SJSA1 (cell line): Measurements from ENCODE around the gene KDM5B. TPM values are rescaled to one million over a fixed set of nuclear protein-coding genes. Genes with fewer than 3 reads are reported as not detected.
"Not testable (repeated sequence)": the region's sequence is repeated elsewhere in the genome, so short reads cannot be mapped to it uniquely, and the experiment has no call there.

Experiments used
- DNase-seq, 2 experiments: peaks; one replicate each; pipeline ENCODE4 v3.0.0-alpha.2; 2015 to 2020; ENCODE audit warnings: low spot score in 2 of 2, low read depth in 1 of 2
- H3K27ac ChIP-seq: fragments of 250-450 bp; sonication (Bioruptor Pico); 2 replicates; pipeline ENCODE4 v1.5.1; 2020; ENCODE audit warnings: mild to moderate bottlenecking, moderate library complexity
- H3K27me3 ChIP-seq: fragments of 250-450 bp; sonication (Bioruptor Pico); replicated peaks from 2 replicates; pipeline ENCODE4 v1.5.1; 2020; ENCODE audit warnings: mild to moderate bottlenecking, moderate library complexity
- H3K36me3 ChIP-seq: fragments of 250-450 bp; sonication (Bioruptor Pico); 2 replicates; pipeline ENCODE4 v1.5.1; 2020; ENCODE audit warnings: mild to moderate bottlenecking
- H3K4me1 ChIP-seq: fragments of 250-450 bp; sonication (Bioruptor Pico); replicated peaks from 2 replicates; pipeline ENCODE4 v1.6.1; 2021; ENCODE audit warnings: mild to moderate bottlenecking
- H3K4me3 ChIP-seq: fragments of 250-450 bp; sonication (Bioruptor Pico); 2 replicates; pipeline ENCODE4 v1.5.1; 2020; ENCODE audit warnings: mild to moderate bottlenecking
- H3K9me3 ChIP-seq: fragments of 250-450 bp; sonication (Bioruptor Pico); replicated peaks from 2 replicates; pipeline ENCODE4 v1.5.1; 2020; ENCODE audit warnings: mild to moderate bottlenecking
- total RNA-seq: library from RNA; depleted of rRNA; stranded (reverse); fragments of >200 nt; shearing (Covaris generic); gene quantifications from 2 replicates; pipeline ENCODE4 v1.2.3, GENCODE V29; 2014

KDM5B gene
- total RNA-seq, 1 experiment from 2014 or later, result 34.2 TPM

GRCh38 chr1:202742496-202742895, 65.7 kb downstream of the KDM5B start:
- Histone ChIP-seq H3K4me3 (no peak overlapping the region), H3K9me3 (no peaks in the 10 kb centered on the region), H3K27ac (no peak overlapping the region), H3K36me3 (peaks cover 78% of the 10 kb centered on the region), H3K4me1 (no peaks in the 10 kb centered on the region), H3K27me3 (no peaks in the 10 kb centered on the region)
- DNase-seq, result no peak

- DNase-seq, result no peak
- no peaks in the 10 kb centered on the region for H3K9me3 ChIP-seq
- no peaks in the 10 kb centered on the region for H3K27me3 ChIP-seq
- H3K4me3 ChIP-seq, result no peak overlapping the region
- H3K36me3 ChIP-seq, result peaks cover 90% of the 10 kb centered on the region
- no peak overlapping the region for H3K27ac ChIP-seq
- no peaks in the 10 kb centered on the region for H3K4me1 ChIP-seq
Observed at GRCh38 chr1:202733251-202733650, 75.0 kb downstream of the KDM5B start.

DNA sequence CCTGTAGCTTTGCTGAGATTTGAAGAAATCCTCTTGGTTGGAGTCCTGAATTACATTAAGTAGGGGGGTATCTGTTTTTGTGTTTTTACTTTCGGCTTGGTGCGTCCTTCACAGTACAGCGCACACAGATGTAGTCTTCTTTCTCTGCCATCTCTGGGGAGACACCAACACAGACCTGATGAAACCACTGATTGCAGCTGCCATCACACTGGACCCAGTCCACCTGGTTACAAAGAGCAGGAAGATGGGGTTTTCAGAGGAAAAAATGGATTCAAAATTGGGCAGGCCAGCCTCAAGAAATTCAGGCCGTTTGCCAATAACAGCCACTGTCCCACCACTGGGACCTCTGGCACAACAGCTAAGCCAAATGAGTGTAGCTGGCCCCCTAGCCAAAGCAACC, 79.3 kb downstream of the KDM5B start:
- H3K27ac ChIP-seq, result no peak overlapping the region
- H3K4me1 ChIP-seq, result no peaks in the 10 kb centered on the region
- DNase-seq, result no peak
- H3K9me3 ChIP-seq, result no peaks in the 10 kb centered on the region
- no peak overlapping the region for H3K4me3 ChIP-seq
- peaks cover 68% of the 10 kb centered on the region for H3K36me3 ChIP-seq
- no peaks in the 10 kb centered on the region for H3K27me3 ChIP-seq

DNA sequence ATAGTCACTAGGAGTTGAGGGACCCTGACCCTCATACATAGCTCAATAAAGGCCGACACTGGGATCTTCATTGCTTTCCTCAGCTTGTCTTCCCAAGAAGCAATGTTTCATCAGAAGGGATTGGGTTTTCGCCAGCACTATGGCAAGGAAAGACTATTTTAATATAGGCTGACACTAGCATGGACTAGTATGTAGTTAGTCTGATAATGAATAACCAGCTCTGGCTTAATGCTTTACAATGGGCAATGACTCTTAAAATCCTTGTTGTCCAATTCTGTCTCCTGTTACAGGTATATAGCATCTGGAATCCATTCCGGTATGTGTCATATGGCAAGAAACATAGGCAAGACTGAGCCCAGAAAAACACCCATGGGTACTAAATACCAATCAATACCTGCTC, 82.7 kb downstream of the KDM5B start:
- peaks cover 34% of the 10 kb centered on the region for H3K36me3 ChIP-seq
- DNase-seq, result no peak
- no peaks in the 10 kb centered on the region for H3K4me1 ChIP-seq
- H3K27ac ChIP-seq, result no peak overlapping the region
- no peaks in the 10 kb centered on the region for H3K9me3 ChIP-seq
- no peak overlapping the region for H3K4me3 ChIP-seq
- H3K27me3 ChIP-seq, result no peaks in the 10 kb centered on the region

GRCh38 chr1:202723708-202724107, 84.5 kb downstream of the KDM5B start:
- H3K4me1 ChIP-seq, result no peaks in the 10 kb centered on the region
- H3K4me3 ChIP-seq, result no peak overlapping the region
- peaks cover 16% of the 10 kb centered on the region for H3K36me3 ChIP-seq
- no peak overlapping the region for H3K27ac ChIP-seq
- DNase-seq, result no peak
- H3K27me3 ChIP-seq, result no peaks in the 10 kb centered on the region
- no peaks in the 10 kb centered on the region for H3K9me3 ChIP-seq

DNA sequence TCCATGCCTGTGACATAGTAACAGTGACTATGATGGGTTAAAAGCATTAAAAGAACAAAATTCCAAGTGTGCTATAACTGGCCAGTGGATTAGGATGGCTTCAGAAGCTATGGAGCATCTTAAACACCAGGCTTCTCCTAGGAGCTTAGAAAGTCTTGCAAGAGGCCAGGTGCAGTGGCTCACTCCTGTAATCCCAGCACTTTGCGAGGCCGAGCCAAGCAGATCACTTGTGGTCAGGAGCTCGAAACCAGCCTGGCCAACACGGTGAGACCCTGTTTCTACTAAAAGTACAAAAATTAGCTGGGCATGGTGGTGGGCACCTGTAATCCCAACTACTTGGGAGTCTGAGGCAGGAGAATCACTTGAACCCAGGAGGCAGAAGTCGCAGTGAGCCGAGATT, 85.2 kb downstream of the KDM5B start:
- not testable (repeated sequence) for H3K27me3 ChIP-seq, DNase-seq, H3K9me3 ChIP-seq, H3K4me1 ChIP-seq, H3K4me3 ChIP-seq, H3K27ac ChIP-seq
- H3K36me3 ChIP-seq, result peaks cover 12% of the 10 kb centered on the region

GRCh38 chr1:202716654-202717053, 91.6 kb downstream of the KDM5B start:
- Histone ChIP-seq H3K9me3 (no peaks in the 10 kb centered on the region), H3K36me3 (no peaks in the 10 kb centered on the region), H3K27ac (no peak overlapping the region), H3K27me3 (peaks cover 8% of the 10 kb centered on the region; the same call in 1 of the 2 replicates), H3K4me3 (no peak overlapping the region), H3K4me1 (peaks cover 6% of the 10 kb centered on the region; the same call in 1 of the 2 replicates)
- DNase-seq, result no peak

- H3K36me3 ChIP-seq, DNase-seq, H3K9me3 ChIP-seq, H3K4me3 ChIP-seq, H3K27ac ChIP-seq: not testable (repeated sequence)
- H3K4me1 ChIP-seq, result peaks cover 16% of the 10 kb centered on the region
- H3K27me3 ChIP-seq, result peaks cover 31% of the 10 kb centered on the region
Observed at GRCh38 chr1:202714202-202714601, 94.0 kb downstream of the KDM5B start.

GRCh38 chr1:202713110-202713509, 95.1 kb downstream of the KDM5B start:
- peak in 1 of 2 experiments; percentile 48 for DNase-seq
- H3K27me3 ChIP-seq, result peaks cover 39% of the 10 kb centered on the region

DNA sequence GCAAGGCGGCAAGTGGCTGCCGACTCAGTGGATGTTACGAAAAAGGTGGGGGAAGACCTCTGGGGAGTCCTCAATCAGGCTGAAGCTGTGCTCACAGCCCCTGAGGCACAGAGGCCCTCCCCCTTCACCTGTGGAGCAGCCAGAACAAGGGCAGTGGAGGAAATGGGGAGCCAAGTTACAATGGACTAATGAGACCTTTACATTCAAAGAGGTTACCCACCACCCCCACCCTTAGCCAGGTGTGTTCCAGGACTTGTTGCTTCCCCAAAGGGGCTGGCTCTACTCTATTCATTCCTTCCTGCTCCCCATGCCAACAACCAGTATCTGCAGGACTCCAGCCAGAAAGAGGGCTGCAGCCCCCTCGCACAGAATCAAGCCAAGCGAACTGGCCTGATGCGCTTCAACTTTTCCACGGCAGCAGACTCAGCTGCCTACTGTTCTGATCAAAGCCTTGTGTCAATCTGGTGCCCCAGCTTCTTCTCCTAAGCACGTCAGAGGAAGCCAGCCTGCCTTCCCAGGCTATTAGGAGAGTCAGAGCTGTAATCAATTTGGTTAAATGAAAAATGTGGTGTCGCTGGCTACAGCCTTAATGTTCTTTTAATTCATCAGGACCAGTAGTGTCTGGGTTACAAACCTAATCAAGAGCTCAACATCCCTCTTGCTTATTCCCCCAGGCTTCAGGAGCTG, 96.1 kb downstream of the KDM5B start:
- Histone ChIP-seq H3K9me3 (no peaks in the 10 kb centered on the region), H3K4me3 (no peak overlapping the region), H3K27ac (no peak overlapping the region), H3K36me3 (no peaks in the 10 kb centered on the region), H3K4me1 (peaks cover 16% of the 10 kb centered on the region), H3K27me3 (peaks cover 44% of the 10 kb centered on the region)
- no peak for DNase-seq

More at GRCh38 chr1:202713110-202713509, 95.1 kb downstream of the KDM5B start:
- H3K27ac ChIP-seq, result no peak overlapping the region
- peaks cover 16% of the 10 kb centered on the region for H3K4me1 ChIP-seq
- H3K4me3 ChIP-seq, result no peak overlapping the region
- H3K36me3 ChIP-seq, result no peaks in the 10 kb centered on the region
- no peaks in the 10 kb centered on the region for H3K9me3 ChIP-seq

GRCh38 chr1:202710070-202711045, 97.9 kb downstream of the KDM5B start, which contains the start of gene SYT2:
TSS of gene SYT2 (minus strand) at chr1:202710454. CDS start at chr1:202605772, 104,682 bp downstream.
- peak in 1 of 2 experiments; percentile 42 for DNase-seq
- Histone ChIP-seq H3K9me3 (no peaks in the 10 kb centered on the region), H3K27ac (no peak within 1 kb of the TSS), H3K4me3 (no peak within 1 kb of the TSS), H3K36me3 (no peaks in the 10 kb centered on the region), H3K4me1 (peaks cover 16% of the 10 kb centered on the region), H3K27me3 (peaks cover 59% of the 10 kb centered on the region)

- peak in 1 of 2 experiments; percentile 36 for DNase-seq
- Histone ChIP-seq H3K36me3 (no peaks in the 10 kb centered on the region), H3K4me3 (no peak overlapping the region), H3K9me3 (no peaks in the 10 kb centered on the region), H3K4me1 (peaks cover 16% of the 10 kb centered on the region), H3K27ac (no peak overlapping the region), H3K27me3 (peaks cover 60% of the 10 kb centered on the region)
Observed at GRCh38 chr1:202709276-202710041, 98.8 kb downstream of the KDM5B start.

- Histone ChIP-seq H3K4me1 (peaks cover 16% of the 10 kb centered on the region), H3K9me3 (no peaks in the 10 kb centered on the region), H3K36me3 (no peaks in the 10 kb centered on the region), H3K4me3 (no peak overlapping the region), H3K27me3 (peaks cover 67% of the 10 kb centered on the region), H3K27ac (no peak overlapping the region)
- DNase-seq, result peak in 1 of 2 experiments; percentile 34
Observed at GRCh38 chr1:202708456-202709275, 99.6 kb downstream of the KDM5B start.
